T-helper 1 cell treated with Interleukin-12 subunit alpha and Interleukin-12 subunit beta and Interleukin-4 antibody, amounts not matched to agents 30 ng/mL and 1 ng/mL, for 36 hours (primary cell): Measurements from ENCODE around the gene PDPN. TPM values are rescaled to one million over a fixed set of nuclear protein-coding genes. Genes with fewer than 3 reads are reported as not detected.

ENCODE experiments used
- intact Hi-C: fragments of 100-400 bp; cut with micrococcal nuclease; formaldehyde crosslinking; loops from one replicate; pipeline ENCODE4 v1.15.1; 2024
- total RNA-seq: library from RNA; stranded (reverse); gene quantifications from 2 replicates; pipeline ENCODE4 v1.2.3, GENCODE V29; 2022

PDPN gene
- total RNA-seq, 1 donor from 2014 or later: not detected

DNA sequence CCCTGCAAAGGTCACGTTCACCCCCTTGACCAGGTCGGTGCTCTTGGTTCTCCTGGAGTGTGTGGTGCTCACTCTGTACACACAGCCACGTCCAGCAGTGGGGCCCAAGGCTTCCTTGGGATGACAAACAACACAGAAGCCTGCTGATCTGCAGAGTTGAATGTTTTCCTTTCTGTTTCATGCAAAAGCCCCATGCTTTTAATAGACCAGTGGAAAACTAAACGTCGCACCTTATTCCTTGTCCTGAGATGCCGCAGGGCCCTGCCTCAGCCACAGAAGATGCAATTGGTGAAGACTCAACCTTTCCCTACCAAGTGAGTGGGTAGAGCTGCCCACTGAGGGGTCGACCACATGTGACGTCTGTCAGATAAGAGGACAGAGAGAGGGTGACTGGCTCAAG lies 5.8 kb upstream of the PDPN start:
- intact Hi-C loops: no loop called here

DNA sequence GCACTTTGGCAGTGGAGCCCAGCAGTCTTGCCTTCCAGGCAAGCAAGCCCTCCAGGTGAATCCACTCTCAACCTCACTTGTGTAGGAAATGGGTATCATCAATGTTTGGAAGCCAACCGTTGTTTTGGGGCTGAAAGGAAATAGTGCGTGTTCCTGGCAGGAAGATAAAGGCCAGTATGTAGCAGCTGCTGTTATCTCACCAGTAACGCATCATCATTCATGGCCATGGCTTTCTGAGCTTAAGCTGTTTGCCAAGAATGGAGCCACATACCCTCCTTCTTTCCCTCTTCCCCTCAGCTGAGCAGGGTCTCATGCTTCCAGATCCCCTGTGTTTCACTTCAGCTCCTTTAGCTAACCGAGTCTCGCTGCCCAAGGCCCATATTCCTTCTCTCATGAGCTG lies 2.2 kb upstream of the PDPN start:
- intact Hi-C loops: no loop called here

DNA sequence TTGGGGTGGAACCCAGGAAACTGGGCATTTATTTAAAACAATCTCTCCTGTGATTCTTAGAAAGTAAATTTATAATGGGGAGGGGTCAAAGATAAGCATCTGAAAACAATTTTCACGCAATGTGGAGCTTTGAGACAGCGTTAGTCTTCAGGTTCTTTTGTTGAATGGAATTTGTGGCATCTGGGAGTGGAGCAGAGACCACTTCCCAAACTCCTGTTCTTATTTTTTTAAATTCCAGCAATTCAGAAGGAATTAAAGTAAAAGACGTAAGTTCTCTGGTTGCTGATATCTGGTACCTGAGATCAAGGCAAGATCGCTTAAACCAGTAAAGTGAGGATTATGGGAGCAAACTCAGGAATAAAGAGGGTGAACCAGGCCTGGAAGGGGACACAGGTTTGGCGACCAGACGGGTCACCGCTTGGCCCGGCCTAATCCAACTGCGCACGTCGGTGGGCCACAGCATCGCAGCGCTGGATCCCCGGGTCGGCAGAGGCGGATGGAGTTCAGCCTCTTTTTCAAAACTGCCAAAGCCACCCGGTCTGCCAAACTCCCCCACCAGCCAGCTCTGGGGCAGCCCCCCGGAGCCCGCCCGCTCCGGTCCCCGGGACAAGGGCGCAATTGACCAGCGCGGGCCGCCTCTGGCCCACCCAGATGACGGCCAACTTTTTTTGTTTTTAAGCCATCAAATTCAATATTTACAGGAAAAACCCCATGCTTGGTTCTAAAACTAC lies 754 bp upstream of the PDPN start:
- intact Hi-C loops: no loop called here

DNA sequence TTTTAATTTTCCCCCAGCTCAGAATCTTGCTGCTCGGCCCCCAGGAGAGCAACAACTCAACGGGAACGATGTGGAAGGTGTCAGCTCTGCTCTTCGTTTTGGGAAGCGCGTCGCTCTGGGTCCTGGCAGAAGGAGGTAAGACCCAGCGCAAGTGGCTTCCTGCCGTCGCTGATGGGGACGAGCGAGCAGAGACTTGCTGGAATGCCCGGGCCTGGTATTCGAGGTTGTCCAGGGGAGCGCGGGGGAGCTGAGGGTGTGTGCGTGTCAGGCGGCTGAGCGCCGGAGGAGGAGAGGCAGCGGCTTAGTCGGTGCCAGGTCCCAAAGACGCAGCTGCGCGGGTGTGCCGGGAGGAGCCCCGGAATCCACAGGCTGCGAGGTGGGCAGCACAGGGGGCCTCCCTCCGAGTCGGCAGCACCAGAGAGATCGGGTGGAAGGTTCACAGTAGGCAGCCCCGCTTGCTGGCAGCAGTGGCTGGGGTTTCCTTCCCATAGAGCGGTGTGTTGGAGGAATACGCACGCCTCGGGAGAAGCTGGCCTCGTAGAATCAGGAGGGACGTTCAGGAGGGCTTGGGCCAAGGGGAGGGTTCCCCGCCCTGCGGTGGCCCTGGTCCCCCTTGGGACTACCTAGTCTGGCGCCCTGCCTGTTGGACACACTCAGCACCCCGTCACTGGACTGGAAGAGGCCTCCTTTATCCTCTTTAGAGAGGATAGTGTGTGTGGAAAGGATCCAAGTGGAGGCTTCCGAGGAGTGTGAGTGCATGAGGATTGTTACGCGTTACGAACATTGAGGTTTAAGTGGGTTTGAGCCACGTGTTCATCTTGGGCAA lies 547 bp downstream of the PDPN start:
- intact Hi-C loops: no loop called here

DNA sequence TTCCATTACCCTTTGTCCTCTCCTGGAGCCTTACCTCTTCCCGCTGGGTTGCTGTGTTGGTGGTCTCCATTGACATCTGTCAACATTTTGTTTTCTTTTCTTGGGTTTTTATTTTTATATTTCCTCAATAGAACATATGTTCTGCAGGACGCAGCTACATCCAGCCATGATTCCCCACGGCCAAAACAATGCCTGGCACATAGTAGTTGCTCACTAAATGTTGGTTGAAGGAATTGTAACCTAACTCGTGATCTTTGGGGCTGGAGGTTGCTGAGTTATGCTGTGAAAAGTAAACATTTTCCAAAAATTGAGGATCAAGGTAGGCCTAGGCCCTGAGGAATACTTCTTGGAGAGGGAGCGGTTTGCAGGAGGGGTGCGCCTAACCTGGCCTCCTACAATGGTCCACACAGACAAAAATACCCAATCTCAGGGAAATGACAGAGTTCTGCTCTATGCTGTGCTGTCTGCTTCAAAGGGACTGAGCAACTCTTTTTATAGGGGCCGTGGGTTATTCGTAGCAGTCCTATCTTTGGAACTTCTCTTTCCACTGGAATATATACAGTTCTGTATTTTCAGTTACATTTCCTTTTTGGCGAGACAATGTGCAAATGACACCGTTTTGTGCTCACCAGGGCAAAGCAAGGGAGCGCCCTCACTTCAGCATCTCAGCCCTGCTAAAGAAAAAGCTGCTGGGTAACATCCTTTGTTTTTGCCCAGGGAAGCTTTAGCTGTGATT lies 1.4 kb downstream of the PDPN start:
- intact Hi-C loops: no loop called here

DNA sequence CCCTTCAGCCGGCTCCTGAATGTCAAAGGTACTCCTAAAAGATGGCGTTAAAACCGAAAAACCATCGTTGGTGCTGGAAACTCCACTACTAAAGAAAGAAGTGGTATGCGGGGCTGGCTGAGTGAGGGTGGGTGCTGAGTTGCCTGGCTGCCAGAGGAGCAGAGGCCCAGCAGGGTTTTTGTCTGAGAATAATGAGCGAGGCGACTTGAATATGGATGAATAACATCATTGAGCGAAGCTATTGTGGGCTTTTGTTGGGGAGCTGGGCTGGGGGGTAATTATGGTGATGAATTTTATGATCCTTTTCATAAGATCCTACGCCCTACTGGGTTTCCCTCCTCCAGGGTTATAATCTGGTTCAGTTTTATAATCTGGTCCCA lies 2.0 kb downstream of the PDPN start:
- intact Hi-C loops: no loop called here

DNA sequence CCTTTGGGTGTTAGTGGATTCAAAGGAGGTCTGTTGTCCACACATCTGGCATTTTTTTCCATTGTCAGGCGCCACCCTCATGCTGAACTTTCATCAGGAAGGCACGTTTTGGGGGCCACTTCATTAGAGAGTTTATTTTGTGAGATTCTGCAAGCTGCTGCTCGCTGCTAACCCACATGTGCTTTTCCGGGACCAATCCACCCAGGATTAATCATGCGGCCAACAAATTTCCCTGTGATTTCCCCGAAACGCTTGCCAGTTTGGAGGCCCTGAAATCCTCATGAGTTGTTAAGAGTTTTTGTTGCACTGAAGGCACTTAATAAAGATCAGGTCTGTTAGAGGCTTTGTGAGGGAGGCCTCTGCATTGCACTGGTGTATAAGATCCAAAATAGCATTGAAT lies 2.4 kb downstream of the PDPN start:
- intact Hi-C loops: no loop called here

DNA sequence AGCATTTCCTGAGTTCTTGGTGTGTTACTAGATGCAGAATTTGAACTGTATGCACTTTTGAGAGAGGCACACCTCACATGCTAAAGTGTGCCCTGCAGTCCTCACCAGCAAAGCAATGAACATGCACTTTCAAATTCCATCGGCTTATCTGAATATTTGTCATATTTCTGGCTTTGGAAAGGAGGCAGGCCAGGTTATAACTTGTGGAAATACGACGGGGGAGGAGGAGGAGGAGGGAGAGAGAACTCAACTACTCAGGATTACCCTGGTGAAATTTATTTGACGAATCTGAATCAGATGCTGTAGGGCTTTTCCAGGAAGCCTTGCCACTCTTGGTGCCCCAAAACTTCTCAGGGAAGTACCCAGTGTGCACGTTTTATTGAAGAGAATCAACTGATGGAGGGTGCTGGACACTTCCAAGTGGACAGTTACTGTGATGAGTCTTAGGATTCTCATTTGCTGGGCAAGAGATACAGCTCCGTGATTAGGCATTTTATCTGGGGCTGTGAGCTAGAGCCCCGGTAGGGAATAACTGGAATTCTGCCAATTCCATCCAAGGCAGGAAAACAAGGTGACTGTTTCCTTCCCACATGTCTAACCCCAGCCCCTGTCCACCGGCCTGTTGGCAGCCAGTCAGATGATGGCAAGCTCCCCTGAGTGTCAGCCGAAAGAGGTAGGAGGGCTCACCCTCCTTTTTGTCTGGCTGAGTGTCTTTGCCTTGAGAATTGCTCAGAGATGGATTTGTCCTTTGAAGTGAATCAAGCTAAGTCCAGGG lies 3.8 kb downstream of the PDPN start:
- intact Hi-C loops: no loop called here

DNA sequence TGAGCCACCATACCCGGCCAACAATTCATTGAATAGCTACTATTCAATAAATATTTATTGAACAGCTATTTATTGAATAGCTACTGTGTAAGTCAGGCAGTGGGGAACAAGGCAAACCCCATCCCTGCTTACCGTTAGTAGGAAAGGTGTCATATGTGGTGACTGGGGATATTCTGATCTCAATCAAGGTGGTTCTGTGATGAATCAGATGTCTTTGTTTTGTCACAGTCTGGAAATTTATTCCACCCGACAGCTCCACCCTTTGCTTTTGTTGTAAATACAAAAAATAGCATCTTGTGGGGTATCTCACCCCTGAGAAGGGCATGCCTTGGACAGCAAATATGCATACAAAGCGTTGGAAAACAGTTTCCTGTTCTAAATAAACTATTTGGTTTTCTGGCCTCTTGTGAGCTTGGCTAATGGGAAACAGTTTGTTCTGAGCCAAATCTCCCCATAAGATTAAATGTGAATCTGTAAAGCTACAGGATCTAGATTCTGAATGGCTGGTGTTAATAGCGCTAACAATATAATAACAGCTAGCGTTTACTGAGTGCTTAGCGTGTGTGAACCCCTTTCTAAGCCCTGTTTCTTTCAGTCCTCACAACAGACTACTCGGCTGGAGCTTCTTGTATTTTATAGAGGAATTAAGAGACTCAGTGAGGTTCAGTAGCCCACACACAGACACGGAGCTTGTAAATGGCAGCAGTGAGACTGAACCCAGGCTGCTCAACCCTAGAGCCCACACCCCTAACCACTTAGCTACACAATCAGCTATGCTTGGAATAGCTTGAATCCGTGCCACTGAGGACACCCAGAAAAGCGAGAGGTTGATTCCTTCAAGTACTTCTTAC lies 5.5 kb downstream of the PDPN start:
- intact Hi-C loops: no loop called here

DNA sequence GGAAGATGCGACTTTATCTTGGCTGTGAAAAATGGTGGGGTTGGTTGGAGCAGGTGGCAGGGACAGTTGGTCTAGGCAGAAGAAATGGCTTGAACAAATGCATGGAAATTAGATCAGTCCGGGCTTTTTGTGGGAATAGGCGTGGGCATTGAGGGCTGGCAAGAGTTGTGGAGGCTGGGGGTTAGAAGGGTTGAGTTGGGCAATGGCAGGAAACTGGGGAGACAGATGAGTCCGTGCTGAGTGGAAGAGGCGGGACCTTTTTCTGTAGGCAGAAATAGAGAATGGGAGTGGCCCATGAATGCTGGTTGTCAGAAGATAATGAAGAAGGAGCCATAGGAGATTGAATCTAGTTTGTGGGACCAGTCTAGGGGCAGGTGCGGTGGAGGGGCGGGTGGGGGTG lies 6.9 kb downstream of the PDPN start:
- intact Hi-C loops: no loop called here

DNA sequence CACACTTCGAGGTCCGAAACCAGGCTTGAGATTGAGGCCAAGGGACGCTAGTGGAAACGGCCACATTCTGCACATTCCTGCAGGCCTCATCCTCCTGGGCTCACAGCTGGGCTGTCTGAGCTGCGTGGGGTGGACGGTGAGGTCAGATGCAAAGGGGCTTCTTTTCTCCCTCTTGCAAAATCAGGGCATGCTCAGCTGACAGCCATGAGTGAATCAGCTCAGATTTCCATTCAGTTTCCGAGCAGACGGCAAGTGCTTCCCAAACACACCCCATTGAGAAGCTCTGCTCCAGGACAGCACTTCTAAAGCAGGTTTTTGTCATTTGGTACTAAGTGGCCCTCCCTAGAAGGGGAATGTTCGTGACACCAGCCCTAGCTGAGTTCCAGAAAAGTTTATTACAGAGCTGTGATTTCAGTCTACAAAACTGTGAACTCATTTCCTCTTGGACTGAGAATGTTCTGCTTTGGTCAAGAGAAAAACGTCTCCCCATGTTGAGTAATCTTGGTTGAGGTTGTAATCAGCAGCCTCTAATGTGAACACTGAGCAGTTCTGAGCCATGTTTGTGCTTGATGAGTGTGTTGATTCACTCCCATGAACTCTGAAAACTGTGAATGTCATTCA lies 10.0 kb downstream of the PDPN start:
- intact Hi-C loops: no loop called here

DNA sequence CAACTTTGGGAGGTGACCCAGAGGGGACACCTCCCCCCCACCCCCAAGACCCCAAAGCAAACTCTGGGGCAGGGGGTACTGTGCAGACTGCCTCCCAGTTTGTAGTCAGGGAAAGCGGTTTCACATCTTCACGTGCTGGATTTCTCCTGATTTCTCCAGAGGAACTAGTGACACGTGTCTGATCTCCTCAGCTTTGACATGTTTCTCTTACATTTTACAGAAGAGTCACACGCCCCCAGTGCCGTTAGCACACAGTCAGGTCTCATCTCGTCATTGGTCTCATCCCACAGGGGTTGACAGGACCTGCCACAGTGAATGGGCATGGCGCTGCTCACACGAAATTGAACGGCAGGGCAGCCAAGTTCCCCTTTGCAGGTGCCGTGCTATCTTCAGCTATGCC lies 11.8 kb downstream of the PDPN start:
- intact Hi-C loops: no loop called here

DNA sequence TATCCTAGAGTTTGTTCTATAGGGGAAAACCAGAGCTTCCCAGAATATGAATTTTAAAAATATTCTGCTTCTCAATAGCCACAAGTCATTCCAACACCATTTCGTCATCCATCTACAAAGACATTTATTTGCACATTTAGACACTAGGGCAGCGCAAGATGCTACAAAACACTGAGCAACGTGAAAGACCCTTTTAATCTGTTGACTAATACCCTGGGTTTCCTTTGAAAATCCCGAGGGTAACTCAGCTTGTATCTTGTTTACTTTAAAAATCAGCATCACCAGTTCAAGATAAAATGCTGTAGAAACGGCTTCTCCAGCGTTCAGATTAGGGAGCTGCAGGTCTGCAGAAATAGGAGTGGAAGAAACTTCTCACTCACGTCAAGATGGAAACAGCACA lies 13.5 kb downstream of the PDPN start:
- intact Hi-C loops: no loop called here

DNA sequence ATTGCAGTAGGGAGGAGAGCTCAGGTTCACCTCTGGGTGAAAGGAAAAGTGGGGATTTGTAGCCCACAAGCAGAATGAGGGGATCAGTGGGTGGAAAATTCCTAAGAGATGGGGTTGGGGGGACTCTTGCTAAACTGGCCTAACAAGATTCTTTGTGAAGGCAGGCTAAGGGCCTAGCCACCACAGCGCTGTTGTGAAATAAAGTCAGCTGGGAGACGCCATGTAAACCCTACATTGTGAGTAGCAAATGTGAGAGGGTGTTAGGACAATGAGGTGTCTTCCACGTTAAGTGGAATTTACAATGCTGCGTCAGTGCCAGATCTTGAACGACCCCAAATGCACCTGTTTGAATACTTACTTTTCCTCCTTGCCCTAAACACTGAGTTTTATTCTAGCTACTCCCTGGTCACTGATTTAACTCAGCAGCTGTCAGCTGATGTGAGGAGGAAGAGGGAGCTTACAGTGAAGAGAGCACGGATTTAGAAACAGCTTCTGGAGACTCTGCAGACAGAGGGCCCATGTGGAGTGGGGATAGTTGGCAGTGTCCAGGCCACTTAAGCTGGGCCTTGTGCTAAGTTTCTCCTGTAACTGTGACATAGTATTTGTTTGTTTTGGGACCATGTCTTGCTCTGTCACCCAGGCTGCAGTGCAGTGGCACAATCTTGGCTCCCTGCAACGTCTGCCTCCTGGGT lies 17.3 kb downstream of the PDPN start:
- intact Hi-C loops: no loop called here

DNA sequence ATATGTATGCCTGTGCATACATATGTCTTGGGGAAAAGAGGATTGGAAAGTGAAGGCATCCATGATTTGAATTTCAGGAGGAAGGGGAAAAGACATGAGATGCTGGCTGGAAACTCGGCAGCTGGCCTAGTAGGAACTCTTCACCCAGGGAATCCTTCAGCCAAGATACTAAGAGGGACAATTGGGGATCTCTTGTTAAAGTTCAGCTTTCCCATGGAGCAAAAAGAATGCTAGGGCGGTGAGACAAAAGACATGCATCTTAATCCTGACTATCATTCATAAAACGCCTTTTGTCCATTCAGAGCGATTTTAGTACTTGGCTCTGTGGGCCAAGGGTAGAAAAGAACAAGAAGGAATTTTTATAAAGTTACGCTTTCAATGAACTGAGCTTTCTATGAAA lies 20.5 kb downstream of the PDPN start:
- intact Hi-C loops: no loop called here

DNA sequence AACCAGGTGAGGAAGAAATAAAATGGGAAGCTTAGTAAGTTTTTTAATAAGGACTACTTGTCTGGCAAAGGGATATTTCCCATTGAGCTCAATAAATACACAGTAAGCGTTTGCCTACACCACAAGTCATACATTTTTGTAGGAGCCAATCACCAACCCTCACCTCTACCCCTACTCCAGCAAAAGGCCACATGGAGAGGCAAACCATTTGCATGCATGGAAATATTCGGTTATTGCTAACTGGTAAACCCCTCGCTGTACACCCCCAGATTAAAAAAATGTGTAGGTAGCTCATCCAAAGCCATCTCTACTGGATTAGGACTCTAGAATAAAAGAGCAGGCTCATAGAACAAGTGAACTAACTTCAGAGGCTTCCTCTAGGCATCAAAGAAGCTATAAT lies 21.1 kb downstream of the PDPN start:
- intact Hi-C loops: no loop called here

DNA sequence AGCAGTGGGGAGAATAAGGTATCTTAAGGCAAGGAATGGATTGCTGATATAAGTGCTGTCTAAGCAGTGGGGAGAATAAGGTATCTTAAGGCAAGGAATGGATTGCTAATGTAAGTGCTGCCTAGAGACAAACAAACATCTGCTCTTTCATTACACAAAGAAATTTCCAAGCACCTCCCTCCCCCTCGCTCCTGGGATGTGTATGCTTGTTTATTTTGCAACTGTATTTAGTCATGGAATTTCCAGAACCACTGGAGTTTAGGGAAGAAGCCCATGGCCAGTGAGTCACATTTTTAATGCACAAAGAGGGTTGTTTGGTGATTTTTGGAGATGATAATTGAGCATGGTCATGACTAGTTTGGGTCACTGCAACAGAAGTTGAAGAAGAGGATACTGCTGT lies 21.5 kb downstream of the PDPN start:
- intact Hi-C loops: no loop called here

DNA sequence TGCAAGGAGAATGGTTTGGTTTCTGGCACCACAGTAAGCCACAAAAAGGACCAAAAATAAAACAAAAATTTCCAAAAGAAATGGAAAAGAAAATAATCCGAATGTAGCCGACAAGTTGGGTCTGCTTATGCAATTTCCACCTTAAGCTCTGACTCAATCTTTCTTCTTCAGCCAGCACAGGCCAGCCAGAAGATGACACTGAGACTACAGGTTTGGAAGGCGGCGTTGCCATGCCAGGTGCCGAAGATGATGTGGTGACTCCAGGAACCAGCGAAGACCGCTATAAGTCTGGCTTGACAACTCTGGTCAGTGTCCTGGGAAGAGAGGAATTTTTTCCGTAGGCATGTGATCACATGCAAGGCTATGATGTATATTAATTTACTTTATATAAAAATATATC lies 23.4 kb downstream of the PDPN start:
- intact Hi-C loops: no loop called here

DNA sequence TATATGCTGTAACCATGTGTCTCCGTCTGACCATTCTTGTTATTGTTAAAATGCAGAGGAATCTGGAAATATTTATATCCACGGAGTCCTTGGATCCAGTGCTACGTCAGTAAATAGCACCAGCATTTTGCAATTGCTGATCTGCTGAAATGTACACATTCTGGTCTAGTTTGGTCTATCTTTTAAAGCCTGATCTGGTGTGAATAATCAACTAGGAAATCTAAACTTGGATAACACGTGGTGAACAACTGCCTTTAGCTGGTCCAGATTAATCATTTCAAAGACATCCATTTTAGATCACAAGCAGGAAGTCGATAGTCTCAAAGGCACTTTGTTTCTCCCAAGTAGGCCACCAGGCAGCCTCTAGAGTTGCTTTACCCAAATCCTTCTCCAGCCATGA lies 32.6 kb downstream of the PDPN start:
- intact Hi-C loops: no loop called here

DNA sequence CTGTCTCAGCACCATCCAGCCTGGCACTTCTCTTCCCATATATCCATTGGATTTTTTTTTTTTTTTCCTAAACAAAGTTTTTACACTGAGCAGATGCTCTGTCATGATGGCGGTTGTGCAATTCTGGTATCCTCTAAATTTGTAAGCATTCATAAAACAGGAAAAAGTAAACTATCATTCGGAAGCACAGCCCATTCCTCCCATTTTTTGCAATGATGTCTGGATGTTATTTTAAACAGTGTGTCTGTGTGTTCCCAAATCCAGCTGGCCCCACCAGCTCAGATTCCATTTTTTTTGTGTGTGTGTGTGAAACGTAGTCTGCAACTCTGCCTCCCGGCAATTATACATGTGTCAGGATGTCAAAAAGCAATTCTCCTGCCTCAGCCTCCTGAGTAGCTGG lies 33.5 kb downstream of the PDPN start:
- intact Hi-C loops: no loop called here
